Body of pancreas (tissue), 4 donors: ENCODE data around the gene PXMP4.

Source experiments
- CTCF ChIP-seq, 7 experiments: fragments of 450-650 bp in 4 of 7; fragments of 200-600 bp in 3 of 7; sonication (generic) in 3 of 7; IDR thresholded peaks; one replicate each; pipeline ENCODE4 v1.5.1; 2016 to 2019; ENCODE audit warnings: antibody characterized with exemption in 7 of 7
- POLR2A ChIP-seq, 3 donors: fragments of 450-650 bp; IDR thresholded peaks; one replicate each; pipeline ENCODE4 v1.6.1; 2016; ENCODE audit warnings: antibody characterized with exemption in 3 of 3, mild to moderate bottlenecking in 2 of 3

DNA sequence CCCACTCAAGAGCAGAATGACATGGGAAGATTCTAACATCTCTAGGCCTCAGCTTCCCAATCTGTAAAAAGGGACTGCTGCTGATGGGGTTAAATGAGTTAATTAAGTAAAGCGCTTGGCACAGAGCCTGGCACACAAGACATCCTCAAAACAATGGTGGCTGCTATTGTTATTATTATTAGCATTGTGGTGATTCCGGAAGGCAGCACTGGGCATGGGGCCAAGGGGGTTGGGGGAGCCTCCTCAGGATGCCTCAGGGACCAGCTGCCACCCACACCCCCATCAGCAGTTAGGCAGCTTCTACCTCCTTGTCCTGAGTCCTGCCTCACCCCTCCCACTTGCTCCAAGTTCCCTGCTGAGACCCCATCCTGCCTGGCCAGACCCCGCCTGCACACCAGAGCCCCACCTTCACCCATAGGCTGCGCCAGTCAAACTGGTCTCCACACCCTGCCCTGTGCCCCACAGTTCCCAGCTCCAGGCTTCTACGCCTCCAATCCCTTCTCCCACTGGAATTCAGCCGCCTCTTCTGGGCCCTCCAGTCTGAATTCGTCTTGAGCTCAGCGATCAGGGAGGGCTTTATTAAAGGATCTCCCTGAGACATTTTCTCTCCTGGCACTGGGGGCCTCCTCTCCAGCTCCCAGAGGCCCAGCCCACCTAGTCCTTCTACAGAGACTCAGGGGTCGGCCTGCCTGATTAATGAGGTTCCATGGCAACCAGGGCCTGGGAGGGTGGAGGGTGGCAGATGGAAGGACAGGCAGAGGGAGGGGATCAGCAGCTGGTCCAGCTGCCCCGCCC is 35.4 kb downstream of the PXMP4 start:
- TF ChIP-seq CTCF (IDR thresholded peaks at IDR 0.05) (no peak), POLR2A (IDR thresholded peaks at IDR 0.05) (no peak)
